GDM1 (cell line): ENCODE results near the gene TCF4.

ENCODE experiments used
- DNase-seq: peaks from one replicate; lab custom pipeline; 2025; lab: John Stamatoyannopoulos, UW

The TCF4 gene

DNA sequence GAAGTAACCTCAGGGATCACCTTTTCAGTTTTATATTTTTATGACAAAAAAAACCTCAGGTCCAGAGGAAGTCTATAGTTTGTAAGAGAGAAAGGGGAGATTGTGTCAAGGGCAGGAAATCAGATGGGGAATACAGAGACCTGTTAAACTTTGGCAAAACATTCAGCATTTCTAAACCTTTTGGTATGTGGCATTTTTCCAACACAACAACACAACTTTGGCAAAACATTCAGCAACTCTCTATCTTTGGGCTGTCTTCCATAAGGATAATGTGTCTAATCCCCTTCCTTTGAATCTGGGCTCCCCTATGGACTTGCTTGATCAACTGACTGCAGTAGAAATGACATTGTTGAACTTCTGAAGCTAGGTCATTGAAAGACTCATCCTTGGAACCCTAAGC, 408.2 kb downstream of the TCF4 start:
- no peak for DNase-seq

DNA sequence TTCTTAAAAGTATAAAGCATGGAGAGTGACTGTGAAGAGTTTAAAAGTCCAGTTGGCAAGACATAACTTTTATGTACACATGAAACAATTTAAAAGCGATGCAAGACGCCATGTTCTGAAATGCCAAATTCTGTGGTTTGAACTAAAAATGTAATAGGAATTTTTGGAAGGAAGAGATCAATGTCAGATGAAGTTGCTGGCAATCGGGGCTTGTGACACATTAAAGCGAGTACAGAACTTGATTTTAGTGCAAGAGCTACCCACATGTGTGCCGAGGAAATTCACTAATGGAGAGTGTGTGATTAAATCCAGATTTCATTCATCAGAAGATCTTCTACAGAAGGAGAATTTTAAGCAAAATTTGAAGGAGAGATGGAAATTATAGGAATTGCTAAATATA, 408.6 kb downstream of the TCF4 start:
- no peak for DNase-seq

DNA sequence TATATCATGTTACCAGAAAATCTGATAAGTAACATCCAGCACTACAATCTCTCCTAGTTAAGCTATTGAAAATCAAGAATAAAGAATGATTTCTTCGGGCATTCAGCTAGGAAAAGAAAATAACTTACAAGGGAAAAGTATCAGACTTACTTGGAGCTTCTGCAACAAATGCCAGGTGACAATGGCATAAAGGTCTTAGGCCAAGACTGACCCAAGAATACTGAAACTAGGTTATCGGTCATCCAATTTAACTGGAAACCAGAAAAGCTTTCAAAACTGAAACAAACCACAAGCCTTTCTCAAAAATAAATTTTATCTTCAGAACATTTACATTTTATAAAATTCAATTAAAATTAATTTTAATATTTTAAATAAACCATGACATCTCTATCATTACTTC, 414.7 kb downstream of the TCF4 start:
- DNase-seq = no peak
